Stimulated activated naive B cell treated with anti-CD40 and anti-IgM and Interleukin-4, amounts not matched to agents 10 μg/mL and 1 μg/mL and 100 μg/mL, for 72 hours (primary cell): Measurements from ENCODE around the gene MINDY4.
A peak's percentile ranks its signal among the peaks of the same experiment; 100 is the strongest.

ENCODE experiments used
- ATAC-seq, 2 donors: fragments of 150-1000 bp; cut with Tn5 transposase; replicated peaks; 2 replicates each; pipeline ENCODE4 v1.10.0; 2021; ENCODE audit warnings: moderate library complexity in 1 of 2
- DNase-seq: peaks from one replicate; pipeline ENCODE4 v3.0.0; 2021
- H3K27ac Mint-ChIP-seq: one replicate; pipeline ENCODE4 v1.8.0; 2022; ENCODE audit warnings: mild to moderate bottlenecking, mixed read lengths
- H3K27me3 Mint-ChIP-seq, 2 donors: one replicate each; pipeline ENCODE4 v1.8.0; 2022; ENCODE audit warnings: mixed read lengths in 2 of 2
- H3K36me3 Mint-ChIP-seq, 2 donors: one replicate each; pipeline ENCODE4 v1.8.0; 2022; ENCODE audit warnings: mixed read lengths in 2 of 2, mild to moderate bottlenecking in 1 of 2
- H3K4me1 Mint-ChIP-seq, 2 donors: one replicate each; pipeline ENCODE4 v1.8.0; 2022; ENCODE audit warnings: mixed read lengths in 2 of 2, mild to moderate bottlenecking in 1 of 2
- H3K4me3 Mint-ChIP-seq, 2 donors: one replicate each; pipeline ENCODE4 v1.8.0; 2022; ENCODE audit warnings: mild to moderate bottlenecking in 2 of 2, mixed read lengths in 2 of 2, moderate library complexity in 1 of 2
- H3K9me3 Mint-ChIP-seq, 2 donors: one replicate each; pipeline ENCODE4 v1.8.0; 2022; ENCODE audit warnings: mixed read lengths in 2 of 2, mild to moderate bottlenecking in 1 of 2

MINDY4 gene

DNA sequence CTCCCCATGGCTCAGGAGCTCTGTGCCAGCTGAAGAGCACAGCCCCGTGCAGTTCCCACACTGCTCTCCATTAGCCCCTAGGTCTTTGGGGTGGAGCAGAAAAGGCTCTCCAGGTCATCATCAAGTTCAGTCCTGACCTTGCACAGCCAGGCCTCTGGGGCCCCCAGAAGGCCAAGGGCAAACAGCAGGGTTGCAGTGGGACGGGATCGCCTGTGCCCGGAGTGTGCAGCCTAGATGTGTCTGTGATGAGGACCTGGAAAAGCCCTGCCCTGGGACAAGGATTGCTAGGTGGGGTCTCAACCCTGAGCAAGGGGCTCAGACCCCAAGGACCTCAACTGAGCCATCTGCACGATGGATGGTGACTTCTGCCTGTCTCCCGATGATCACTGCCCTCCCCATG lies 18.7 kb upstream of the MINDY4 start:
- peaks cover 8 to 11% of the 10 kb centered on the region in 2 donors for H3K9me3 Mint-ChIP-seq
- H3K36me3 Mint-ChIP-seq = no peaks in the 10 kb centered on the region
- no peak overlapping the region for H3K27ac Mint-ChIP-seq
- DNase-seq = no peak
- no peaks in the 10 kb centered on the region for H3K4me1 Mint-ChIP-seq
- H3K4me3 Mint-ChIP-seq = no peak overlapping the region
- H3K27me3 Mint-ChIP-seq = peaks cover 5 to 8% of the 10 kb centered on the region in 2 donors
- ATAC-seq = no peak

DNA sequence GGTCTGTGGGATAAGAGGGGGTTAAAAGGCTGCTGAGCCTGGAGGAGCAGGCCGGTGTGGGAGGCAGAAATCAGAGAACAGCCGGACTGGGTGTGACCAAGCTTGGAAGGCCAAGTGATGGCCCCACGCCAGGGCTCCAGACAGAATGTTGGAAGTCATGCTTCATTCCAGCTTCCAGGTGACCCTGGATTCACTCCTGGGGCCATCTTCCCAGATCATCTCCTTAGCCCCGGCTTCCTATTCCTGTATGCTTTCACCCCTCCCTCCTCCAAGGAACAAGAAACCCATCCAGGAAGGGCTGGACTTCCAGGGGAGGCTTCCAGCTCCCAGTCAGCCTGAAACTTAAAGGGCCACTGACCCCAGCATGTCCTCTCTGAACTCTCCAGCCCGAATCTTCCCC lies 18.2 kb upstream of the MINDY4 start:
- ATAC-seq (no peak), DNase-seq (no peak)
- H3K4me3 Mint-ChIP-seq = no peak overlapping the region
- H3K27ac Mint-ChIP-seq = no peak overlapping the region
- H3K36me3 Mint-ChIP-seq = no peaks in the 10 kb centered on the region
- no peaks in the 10 kb centered on the region for H3K4me1 Mint-ChIP-seq
- peaks cover 8 to 10% of the 10 kb centered on the region in 2 donors for H3K27me3 Mint-ChIP-seq
- H3K9me3 Mint-ChIP-seq = peaks cover 8 to 11% of the 10 kb centered on the region in 2 donors

- DNase-seq (no peak), ATAC-seq (no peak)
- no peaks in the 10 kb centered on the region for H3K4me1 Mint-ChIP-seq
- no peak overlapping the region for H3K4me3 Mint-ChIP-seq
- H3K27ac Mint-ChIP-seq = no peak overlapping the region
- no peaks in the 10 kb centered on the region for H3K36me3 Mint-ChIP-seq
- peaks cover 14% of the 10 kb centered on the region in 2 donors for H3K27me3 Mint-ChIP-seq
- H3K9me3 Mint-ChIP-seq = peaks cover 8 to 11% of the 10 kb centered on the region in 2 donors
Observed at GRCh38 chr7:30754315-30754877, 16.8 kb upstream of the MINDY4 start.

GRCh38 chr7:30755384-30756154 lies 15.6 kb upstream of the MINDY4 start:
- H3K4me1 Mint-ChIP-seq = no peaks in the 10 kb centered on the region
- ATAC-seq (no peak), DNase-seq (no peak)
- H3K36me3 Mint-ChIP-seq = no peaks in the 10 kb centered on the region
- no peak overlapping the region for H3K4me3 Mint-ChIP-seq
- peaks cover 4% of the 10 kb centered on the region in 2 donors for H3K9me3 Mint-ChIP-seq
- H3K27me3 Mint-ChIP-seq = peaks cover 20 to 22% of the 10 kb centered on the region in 2 donors
- H3K27ac Mint-ChIP-seq = no peak overlapping the region

DNA sequence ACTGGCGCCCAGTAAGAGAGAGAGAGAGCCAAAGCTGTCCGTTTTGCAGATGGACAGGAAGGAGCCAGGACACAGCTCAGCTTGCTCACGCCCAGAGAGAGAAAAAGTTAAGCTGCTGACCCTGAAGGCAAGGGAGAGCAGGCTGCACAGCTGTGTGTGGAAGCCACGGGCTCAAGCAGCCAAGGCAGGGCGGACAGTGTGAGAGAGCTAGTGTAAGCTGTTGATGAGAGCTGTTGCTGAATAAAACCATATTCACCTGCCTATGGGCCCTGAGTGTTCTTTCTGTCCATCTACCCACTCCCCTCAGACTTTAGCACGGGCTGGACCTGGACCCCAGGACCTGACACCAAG lies 13.9 kb upstream of the MINDY4 start:
- H3K36me3 Mint-ChIP-seq = no peaks in the 10 kb centered on the region
- no peak overlapping the region for H3K4me3 Mint-ChIP-seq
- no peaks in the 10 kb centered on the region for H3K4me1 Mint-ChIP-seq
- no peak for DNase-seq
- H3K27ac Mint-ChIP-seq = no peak overlapping the region
- H3K9me3 Mint-ChIP-seq = peaks cover 0 to 4% of the 10 kb centered on the region in 2 donors
- no peak for ATAC-seq
- peaks cover 20 to 22% of the 10 kb centered on the region in 2 donors for H3K27me3 Mint-ChIP-seq

DNA sequence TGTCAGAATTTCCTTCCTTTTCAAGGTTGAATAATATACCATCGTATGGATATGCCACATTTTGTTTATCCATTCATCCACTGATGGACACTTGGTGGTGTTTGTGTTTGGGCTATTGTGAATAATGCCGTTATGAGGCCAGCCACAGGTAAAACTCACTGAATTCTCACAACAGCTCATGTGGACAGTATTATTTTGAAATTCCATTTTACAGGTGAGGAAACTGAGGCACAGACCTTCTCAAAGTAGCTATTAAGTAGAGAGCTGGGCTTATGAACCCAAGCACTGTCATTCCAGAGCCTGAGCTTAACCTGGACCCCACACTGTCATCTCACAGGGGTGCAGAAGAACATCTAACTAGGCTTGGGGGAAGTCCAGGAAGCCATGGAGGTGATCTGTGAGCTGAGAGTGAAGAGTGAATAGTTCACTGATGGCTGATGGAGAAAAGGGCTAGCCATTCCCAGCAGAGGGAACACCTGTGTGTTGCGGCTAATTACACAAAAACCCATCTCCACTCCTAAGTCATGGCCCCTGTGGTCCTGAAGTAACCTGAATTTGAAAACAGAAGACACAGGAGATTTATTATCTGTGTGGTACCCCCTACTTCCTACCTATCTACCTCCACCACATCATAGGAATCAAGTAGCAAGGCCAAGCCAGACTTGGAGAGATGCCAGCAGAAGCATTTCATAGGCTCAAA lies 10.6 kb upstream of the MINDY4 start:
- H3K4me1 Mint-ChIP-seq = no peaks in the 10 kb centered on the region
- no peaks in the 10 kb centered on the region for H3K9me3 Mint-ChIP-seq
- H3K36me3 Mint-ChIP-seq = no peaks in the 10 kb centered on the region
- H3K27me3 Mint-ChIP-seq = peaks cover 16 to 22% of the 10 kb centered on the region in 2 donors
- ATAC-seq = no peak
- no peak for DNase-seq
- no peak overlapping the region for H3K27ac Mint-ChIP-seq
- no peak overlapping the region for H3K4me3 Mint-ChIP-seq

DNA sequence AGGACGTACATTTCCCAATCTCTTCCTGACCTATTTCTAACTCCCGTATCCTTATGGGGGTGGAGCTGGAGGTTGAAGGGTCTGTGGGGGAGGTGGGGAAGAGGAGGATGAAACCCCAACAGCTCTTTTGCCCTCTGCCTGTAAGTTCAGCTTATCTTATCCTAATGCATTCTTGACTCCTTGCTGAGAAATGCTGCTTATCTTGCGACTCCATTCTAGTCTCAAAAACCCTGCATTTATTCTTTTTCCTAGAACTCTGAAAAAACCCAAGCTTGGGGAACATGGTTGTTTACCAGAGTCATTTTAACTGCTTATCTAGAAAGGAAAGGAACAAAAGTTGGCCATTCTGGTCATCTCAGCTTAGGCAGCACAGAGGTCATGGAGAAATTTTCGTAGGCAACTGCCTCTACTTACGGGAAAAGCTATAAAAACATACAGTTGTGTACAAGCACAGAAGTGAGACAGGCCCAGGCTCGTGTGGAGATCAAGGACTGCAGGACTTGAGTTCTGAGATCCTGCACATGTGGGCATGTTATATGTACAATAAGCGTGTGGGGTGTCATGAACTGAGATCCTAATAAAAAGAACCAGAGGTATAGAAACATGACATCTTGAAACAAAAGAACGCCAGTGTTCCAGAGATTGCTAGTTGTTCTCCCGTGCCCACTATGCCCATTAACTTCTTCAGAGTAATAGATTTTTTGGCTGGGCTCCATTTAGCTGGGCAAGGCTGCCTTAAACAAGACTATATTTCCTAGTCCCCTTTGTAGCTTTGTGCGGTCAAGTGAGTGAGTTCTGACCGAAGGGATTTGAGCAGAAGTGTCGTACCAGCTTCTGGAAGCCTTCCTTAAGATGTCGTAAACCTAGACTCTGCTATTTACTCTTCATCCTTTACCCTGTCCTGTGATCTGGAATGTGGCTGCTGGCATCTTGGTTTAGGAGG lies 9.7 kb upstream of the MINDY4 start:
- Mint-ChIP-seq H3K27me3 (peaks cover 16 to 22% of the 10 kb centered on the region in 2 donors), H3K36me3 (no peaks in the 10 kb centered on the region), H3K4me3 (no peak overlapping the region), H3K27ac (no peak overlapping the region), H3K4me1 (no peaks in the 10 kb centered on the region), H3K9me3 (no peaks in the 10 kb centered on the region)
- ATAC-seq = no peak
- DNase-seq = no peak

DNA sequence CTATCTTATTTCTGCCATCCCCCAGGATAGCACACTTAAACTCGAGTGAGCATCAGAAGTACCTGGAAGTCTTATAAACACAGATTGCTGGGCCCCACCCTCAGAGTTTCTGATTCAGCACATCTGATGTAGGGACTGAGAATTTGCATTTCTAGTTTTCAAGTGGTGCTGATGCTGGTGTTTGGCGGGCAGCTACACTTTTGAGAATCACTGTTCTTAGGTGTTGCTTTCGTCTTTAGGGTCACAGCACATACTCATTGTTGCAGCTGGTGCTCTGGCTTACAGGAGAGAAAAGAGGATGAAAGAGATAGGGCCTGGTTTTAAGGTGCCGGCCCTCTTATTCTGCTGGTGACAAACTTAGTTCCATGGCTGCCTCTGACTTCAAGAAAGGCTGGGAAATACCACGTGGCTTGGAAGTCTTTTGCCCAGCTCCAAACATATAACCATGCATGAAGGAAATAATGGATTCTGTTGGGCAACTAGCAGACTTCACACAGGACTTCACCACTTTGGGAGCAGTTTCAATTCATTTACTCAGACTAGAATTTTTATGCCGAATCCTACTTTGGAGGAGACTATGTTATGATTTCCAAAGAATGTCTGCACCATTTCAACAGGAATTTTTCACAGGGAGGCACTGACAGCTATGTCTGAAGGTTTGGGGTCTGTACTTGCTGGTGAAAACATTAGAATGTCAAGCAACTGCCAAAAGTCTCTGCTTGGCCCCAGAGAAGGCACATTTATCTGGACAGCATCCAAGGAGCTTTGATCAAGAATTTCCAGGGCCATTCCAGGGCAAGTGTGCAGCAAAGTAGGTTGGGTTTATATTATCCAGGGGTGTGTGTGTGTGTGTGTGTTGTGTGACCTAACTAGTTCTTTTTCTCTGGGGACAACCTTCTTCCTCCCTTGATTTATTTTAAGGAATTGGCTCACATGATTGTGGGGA lies 6.9 kb upstream of the MINDY4 start:
- H3K27me3 Mint-ChIP-seq = peaks cover 7 to 9% of the 10 kb centered on the region in 2 donors
- no peaks in the 10 kb centered on the region for H3K4me1 Mint-ChIP-seq
- no peaks in the 10 kb centered on the region for H3K36me3 Mint-ChIP-seq
- ATAC-seq = no peak
- DNase-seq = no peak
- no peak overlapping the region for H3K27ac Mint-ChIP-seq
- no peaks in the 10 kb centered on the region for H3K9me3 Mint-ChIP-seq
- H3K4me3 Mint-ChIP-seq = no peak overlapping the region

DNA sequence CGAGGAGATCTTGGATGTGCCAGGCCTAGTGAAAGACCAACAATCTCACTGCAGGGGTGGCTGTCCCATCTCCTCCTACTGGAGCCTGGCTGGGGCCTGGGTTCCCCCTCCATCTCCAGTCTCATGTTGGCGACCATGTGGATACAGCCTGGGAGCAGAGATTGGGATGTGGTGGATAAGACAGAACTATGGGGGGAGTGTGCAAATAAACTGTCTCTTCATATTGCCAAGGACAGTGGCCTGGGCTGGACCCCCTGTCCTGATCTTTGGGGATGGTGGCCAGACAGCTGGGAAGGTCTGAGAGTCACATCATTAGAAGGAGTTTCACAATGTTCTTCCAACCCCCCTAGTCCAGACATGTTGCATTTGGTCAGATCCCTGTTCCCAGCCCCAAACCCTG lies 5.8 kb upstream of the MINDY4 start:
- Mint-ChIP-seq H3K4me3 (no peak overlapping the region), H3K9me3 (no peaks in the 10 kb centered on the region), H3K27me3 (no peaks in the 10 kb centered on the region), H3K36me3 (no peaks in the 10 kb centered on the region), H3K4me1 (no peaks in the 10 kb centered on the region), H3K27ac (no peak overlapping the region)
- ATAC-seq (no peak), DNase-seq (no peak)

DNA sequence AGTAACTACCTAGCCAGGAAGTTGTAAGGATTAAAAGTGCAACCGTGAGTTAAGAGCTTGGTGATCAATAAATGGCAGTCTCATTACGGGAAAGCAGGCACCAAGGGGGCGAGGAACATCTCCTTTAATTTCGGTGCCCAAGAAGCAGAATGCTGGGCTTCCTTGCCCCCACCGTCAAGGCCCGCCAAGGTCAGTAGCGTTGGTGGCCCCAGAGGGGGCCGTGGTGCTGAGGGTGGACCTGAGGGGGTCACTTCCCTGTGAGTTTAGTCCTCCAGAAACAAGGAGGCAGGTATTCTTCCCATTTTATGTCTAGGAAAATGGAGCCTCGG lies 408 bp upstream of the MINDY4 start:
- Mint-ChIP-seq H3K4me1 (peaks cover 4% of the 10 kb centered on the region in 2 donors), H3K9me3 (no peaks in the 10 kb centered on the region), H3K27ac (no peak overlapping the region), H3K4me3 (peak overlapping the region; percentile 83 to 85), H3K36me3 (no peaks in the 10 kb centered on the region), H3K27me3 (no peaks in the 10 kb centered on the region)
- ATAC-seq = no peak
- no peak for DNase-seq

DNA sequence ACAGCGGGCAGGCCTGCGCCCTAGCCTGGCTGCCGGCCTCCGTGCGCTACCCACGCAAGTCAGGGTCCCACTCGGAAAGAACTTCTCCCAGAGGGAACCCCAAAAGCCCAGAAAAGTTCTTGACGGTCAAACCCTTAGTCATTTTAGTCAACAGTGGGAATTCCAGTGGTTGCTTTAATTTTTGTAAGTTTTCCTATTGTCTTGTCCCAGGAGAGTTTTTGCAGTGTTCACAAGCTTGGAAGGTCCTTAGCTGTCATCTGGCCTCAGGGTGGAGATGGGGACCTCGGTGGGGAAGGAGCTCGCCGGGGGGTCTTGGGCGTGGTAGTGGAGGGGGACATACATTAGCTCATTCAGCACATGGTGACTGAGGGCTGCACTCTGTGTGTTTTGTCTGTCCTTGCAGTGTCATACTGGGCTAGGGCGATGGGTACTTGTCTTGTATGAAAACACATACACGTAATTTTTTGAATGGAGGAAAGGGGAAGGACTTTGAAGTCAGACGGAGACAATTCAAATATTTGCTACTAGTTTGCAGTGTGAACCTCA lies 736 bp downstream of the MINDY4 start:
- DNase-seq (peak; percentile 4), ATAC-seq (peak; percentile 60 to 63)
- Mint-ChIP-seq H3K4me1 (peaks cover 4% of the 10 kb centered on the region in 2 donors), H3K9me3 (no peaks in the 10 kb centered on the region), H3K4me3 (peak overlapping the region; percentile 83 to 85), H3K27me3 (no peaks in the 10 kb centered on the region), H3K36me3 (no peaks in the 10 kb centered on the region), H3K27ac (peak overlapping the region; percentile 80)

DNA sequence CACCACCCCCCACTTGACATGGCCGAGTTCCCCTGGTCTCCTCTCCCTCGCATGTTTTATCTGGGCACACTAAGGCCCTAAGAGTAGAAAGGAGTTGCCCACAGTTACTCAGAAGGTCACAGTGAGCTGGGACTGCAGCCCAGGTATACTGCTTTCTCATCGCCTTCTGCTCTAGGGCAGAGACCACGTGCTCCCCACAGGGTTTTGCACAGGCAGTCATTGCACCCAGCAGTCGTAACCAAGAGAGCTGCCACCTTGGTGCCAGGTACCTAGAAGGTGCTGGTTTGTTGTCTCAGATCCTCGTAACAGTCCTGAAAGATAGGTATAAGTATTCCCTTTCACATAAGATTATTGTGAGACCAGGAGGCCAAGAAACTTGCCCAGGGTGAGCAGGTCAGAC lies 1.8 kb downstream of the MINDY4 start:
- DNase-seq (no peak), ATAC-seq (no peak)
- H3K27me3 Mint-ChIP-seq = no peaks in the 10 kb centered on the region
- H3K36me3 Mint-ChIP-seq = no peaks in the 10 kb centered on the region
- no peaks in the 10 kb centered on the region for H3K9me3 Mint-ChIP-seq
- no peak overlapping the region for H3K4me3 Mint-ChIP-seq
- no peak overlapping the region for H3K27ac Mint-ChIP-seq
- H3K4me1 Mint-ChIP-seq = peaks cover 4% of the 10 kb centered on the region in 2 donors

GRCh38 chr7:30775992-30776391 lies 4.8 kb downstream of the MINDY4 start:
- ATAC-seq (no peak), DNase-seq (no peak)
- no peaks in the 10 kb centered on the region for H3K9me3 Mint-ChIP-seq
- peaks cover 4% of the 10 kb centered on the region in 2 donors for H3K4me1 Mint-ChIP-seq
- H3K27me3 Mint-ChIP-seq = no peaks in the 10 kb centered on the region
- no peak overlapping the region for H3K4me3 Mint-ChIP-seq
- H3K36me3 Mint-ChIP-seq = no peaks in the 10 kb centered on the region
- H3K27ac Mint-ChIP-seq = no peak overlapping the region
